Lung (tissue), 12 donors: Measurements from ENCODE around the gene HELLS. TPM values are rescaled to one million over a fixed set of nuclear protein-coding genes. Genes with fewer than 3 reads are reported as not detected.

Source experiments
- ATAC-seq: fragments of 200-7000 bp; cut with Tn5 transposase; one replicate; pipeline ENCODE4 v1.9.1; 2020; ENCODE audit warnings: moderate number of reproducible peaks; ENCODE audit not compliant: insufficient read depth, low FRiP score
- DNase-seq, 3 donors: peaks; one replicate each; pipeline ENCODE4 v3.0.0-alpha.2; 2013 to 2017
- H3K27ac ChIP-seq, 2 donors: one replicate each; pipeline ENCODE4 v1.5.1; 2013; ENCODE audit warnings: mild to moderate bottlenecking in 2 of 2, moderate library complexity in 2 of 2, control low read depth in 1 of 2, inconsistent platforms in 1 of 2, low read depth in 1 of 2, low read length in 1 of 2
- H3K27me3 ChIP-seq, 3 donors: one replicate each; pipeline ENCODE4 v1.5.1; 2013; ENCODE audit warnings: low read length in 2 of 3; ENCODE audit not compliant: control insufficient read depth in 3 of 3, insufficient read depth in 3 of 3
- H3K36me3 ChIP-seq, 4 donors: one replicate each; pipeline ENCODE4 v1.5.1; 2013; ENCODE audit warnings: low read length in 4 of 4, mild to moderate bottlenecking in 1 of 4, moderate library complexity in 1 of 4; ENCODE audit not compliant: control insufficient read depth in 4 of 4, insufficient read depth in 4 of 4
- H3K4me1 ChIP-seq, 5 donors: one replicate each; pipeline ENCODE4 v1.5.1; 2013; ENCODE audit warnings: low read length in 5 of 5, mild to moderate bottlenecking in 2 of 5, moderate library complexity in 1 of 5; ENCODE audit not compliant: control insufficient read depth in 5 of 5, insufficient read depth in 5 of 5
- H3K4me3 ChIP-seq: one replicate; pipeline ENCODE4 v1.5.1; 2013; ENCODE audit warnings: mild to moderate bottlenecking, control low read depth, moderate library complexity
- H3K9ac ChIP-seq, 2 donors: one replicate each; pipeline ENCODE4 v1.5.1; 2013; ENCODE audit warnings: low read length in 2 of 2, control low read depth in 1 of 2; ENCODE audit not compliant: insufficient read depth in 1 of 2
- H3K9me3 ChIP-seq, 4 donors: one replicate each; pipeline ENCODE4 v1.5.1; 2013; ENCODE audit warnings: low read length in 3 of 4, mild to moderate bottlenecking in 1 of 4, moderate library complexity in 1 of 4; ENCODE audit not compliant: control insufficient read depth in 4 of 4, insufficient read depth in 3 of 4
- WGBS, 2 donors: extraction: QIAGEN DNeasy Blood & Tissue Kit; methylation state at CpG; one replicate each; pipeline ENCODE4 v1.1.7; 2013; 5-methylcytosine and 5-hydroxymethylcytosine counted together
- polyA plus RNA-seq, 2 donors: library from polyadenylated mRNA; stranded (reverse); fragments of 200-250 nt; gene quantifications; one replicate each; pipeline ENCODE4 v1.2.1, GENCODE V29; 2013
- total RNA-seq, 2 donors: library from RNA; depleted of rRNA in 1 of 2; stranded (reverse); fragments of >200 nt in 1 of 2; gene quantifications; one replicate each; pipeline ENCODE4 v1.2.1, GENCODE V29; 2014 to 2021
- TF ChIP-seq, protein P1 (sequence below): IDR thresholded peaks from 2 replicates; pipeline ENCODE4 v1.5.1; 2012; ENCODE audit warnings: mild to moderate bottlenecking; ENCODE audit errors: control extremely low read depth, extremely low read depth
- donor health status: control.
- donor health status: control.
- donor health status: Bipolar disorder and iron deficiency.
- donor health status: healthy.
- donor health status: DM: yes; HTN: yes; CAD: no.

The HELLS gene
- total and polyA plus RNA-seq, 4 donors: 2.3 to 51.1 (median 10.2) TPM

DNA sequence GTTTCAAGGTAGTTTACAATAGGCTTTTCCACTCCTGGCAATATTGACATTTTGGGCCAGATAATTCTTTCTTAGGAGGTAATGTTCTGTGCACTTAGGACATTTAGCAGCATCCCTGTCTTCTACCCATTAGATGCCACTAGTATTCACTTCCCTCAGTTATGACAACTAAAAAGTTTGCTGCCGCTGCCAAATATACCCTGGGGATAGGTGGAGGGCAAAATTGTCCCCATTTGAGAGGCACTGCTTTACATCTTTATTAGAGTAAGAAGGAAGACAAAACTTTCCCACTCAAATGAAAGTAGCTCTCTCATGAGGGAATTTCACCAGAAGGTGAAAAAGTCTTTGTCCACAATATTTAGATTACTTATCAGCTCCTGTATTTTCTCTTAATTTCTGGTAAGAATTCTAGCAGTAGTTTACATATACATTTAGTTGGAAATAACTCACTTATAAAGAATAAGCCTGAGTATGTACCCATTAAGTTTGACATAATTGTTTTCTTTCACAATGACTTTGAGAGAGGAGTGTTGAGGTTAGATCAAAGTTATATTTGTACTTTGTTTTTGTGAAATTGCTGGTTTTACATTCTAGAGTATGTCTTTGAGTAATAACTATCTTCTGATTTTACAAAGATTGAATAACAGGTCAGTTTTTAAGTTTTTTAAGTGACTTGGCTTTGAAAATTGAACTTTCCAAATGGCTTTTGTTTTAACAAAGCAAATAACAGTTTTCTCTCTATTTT lies 46.0 kb downstream of the HELLS start:
- Histone ChIP-seq H3K9me3 (no peaks in the 10 kb centered on the region), H3K4me1 (no peaks in the 10 kb centered on the region), H3K9ac (peak overlapping the region in 1 of 2 donors; percentile 5), H3K27me3 (no peaks in the 10 kb centered on the region), H3K36me3 (peaks cover 0 to 20% (median 5%) of the 10 kb centered on the region in 4 donors), H3K27ac (no peak overlapping the region), H3K4me3 (no peak overlapping the region)
- DNase-seq (no peak), ATAC-seq (no peak)
- WGBS, 2 donors: 97% methylated on average over 1 of the region's 1 CpG
- TF ChIP-seq, protein P1, sequence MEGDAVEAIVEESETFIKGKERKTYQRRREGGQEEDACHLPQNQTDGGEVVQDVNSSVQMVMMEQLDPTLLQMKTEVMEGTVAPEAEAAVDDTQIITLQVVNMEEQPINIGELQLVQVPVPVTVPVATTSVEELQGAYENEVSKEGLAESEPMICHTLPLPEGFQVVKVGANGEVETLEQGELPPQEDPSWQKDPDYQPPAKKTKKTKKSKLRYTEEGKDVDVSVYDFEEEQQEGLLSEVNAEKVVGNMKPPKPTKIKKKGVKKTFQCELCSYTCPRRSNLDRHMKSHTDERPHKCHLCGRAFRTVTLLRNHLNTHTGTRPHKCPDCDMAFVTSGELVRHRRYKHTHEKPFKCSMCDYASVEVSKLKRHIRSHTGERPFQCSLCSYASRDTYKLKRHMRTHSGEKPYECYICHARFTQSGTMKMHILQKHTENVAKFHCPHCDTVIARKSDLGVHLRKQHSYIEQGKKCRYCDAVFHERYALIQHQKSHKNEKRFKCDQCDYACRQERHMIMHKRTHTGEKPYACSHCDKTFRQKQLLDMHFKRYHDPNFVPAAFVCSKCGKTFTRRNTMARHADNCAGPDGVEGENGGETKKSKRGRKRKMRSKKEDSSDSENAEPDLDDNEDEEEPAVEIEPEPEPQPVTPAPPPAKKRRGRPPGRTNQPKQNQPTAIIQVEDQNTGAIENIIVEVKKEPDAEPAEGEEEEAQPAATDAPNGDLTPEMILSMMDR: no peak

DNA sequence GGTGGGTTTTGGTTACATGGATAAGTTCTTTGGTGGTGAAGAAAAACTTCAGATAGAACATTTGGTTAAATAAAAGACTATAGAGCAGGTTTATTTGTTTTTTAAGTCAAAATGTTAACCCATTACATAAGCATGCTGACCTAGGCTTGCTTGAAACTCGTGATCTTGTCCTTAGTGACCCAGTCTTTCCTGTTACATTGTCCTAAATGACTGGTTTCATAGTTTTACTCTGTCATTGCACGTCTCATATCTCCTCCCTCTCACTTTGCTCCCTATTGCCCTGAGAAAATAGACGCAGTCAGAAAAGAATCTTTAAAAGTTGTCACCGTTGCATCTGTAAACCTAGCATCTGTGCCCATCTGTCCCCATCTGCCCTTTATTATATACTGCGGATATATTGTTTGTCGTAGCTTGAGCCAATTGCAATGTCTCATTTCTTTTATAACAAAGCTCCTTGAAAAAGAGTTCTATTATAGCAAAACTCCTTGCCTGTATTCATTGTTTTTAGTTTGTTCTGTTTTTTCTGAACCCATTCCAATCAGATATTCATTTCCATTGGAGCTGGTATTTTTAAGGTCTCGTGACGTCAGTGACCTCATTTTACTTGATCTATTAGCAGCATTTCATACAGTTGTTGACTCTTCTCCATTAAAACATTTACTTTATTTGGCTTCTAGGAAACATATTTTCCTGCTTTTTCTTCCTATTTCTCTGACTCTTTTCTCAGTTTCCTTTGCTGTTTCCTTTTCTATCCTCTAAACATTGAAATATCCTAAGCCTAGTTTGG lies 57.3 kb downstream of the HELLS start:
- H3K9ac ChIP-seq: no peak overlapping the region
- DNase-seq (no peak), ATAC-seq (no peak)
- TF ChIP-seq, protein P1: no peak
- peaks cover 0 to 16% (median 8%) of the 10 kb centered on the region in 4 donors for H3K36me3 ChIP-seq
- no peaks in the 10 kb centered on the region for H3K27me3 ChIP-seq
- no peak overlapping the region for H3K27ac ChIP-seq
- no peak overlapping the region for H3K4me3 ChIP-seq
- no peaks in the 10 kb centered on the region for H3K4me1 ChIP-seq
- H3K9me3 ChIP-seq: no peaks in the 10 kb centered on the region
- 92 to 97% methylated on average over 8 of the region's 8 CpGs for WGBS, 2 donors

DNA sequence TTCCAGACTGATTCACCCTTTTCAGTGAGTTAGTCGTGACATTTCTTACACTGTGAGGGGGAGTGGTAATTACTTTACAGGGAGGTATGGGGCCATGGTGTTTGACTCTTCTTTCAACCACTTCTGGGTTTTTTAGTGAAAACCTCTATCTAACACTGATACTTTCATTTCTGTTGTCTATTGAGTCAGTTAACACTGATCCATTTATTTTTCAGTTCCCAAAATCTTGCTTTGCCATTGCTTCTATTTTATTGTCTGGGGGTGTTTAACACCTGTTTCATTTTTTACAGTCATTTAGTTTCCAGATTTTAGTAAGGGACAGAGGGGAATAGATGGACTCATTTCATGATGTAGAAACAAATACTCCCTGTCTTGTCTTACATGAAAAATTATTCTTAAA lies 61.5 kb downstream of the HELLS start:
- 84 to 96% methylated on average over 1 of the region's 1 CpG for WGBS, 2 donors
- Histone ChIP-seq H3K4me1 (no peaks in the 10 kb centered on the region), H3K27me3 (no peaks in the 10 kb centered on the region), H3K9me3 (no peaks in the 10 kb centered on the region), H3K36me3 (peaks cover 0 to 16% (median 2%) of the 10 kb centered on the region in 4 donors), H3K27ac (no peak overlapping the region), H3K9ac (no peak overlapping the region), H3K4me3 (no peak overlapping the region)
- ATAC-seq (no peak), DNase-seq (no peak)
- TF ChIP-seq, protein P1: no peak
